GM19468 (cell line): ENCODE measurements around the gene MGMT.

Experiments used
- ATAC-seq: cut with Tn5 transposase; IDR thresholded peaks from one replicate; pipeline ENCODE4 v1.9.1; 2021; ENCODE audit warnings: mild to moderate bottlenecking, moderate library complexity, moderate number of reproducible peaks; ENCODE audit not compliant: unreplicated experiment; ENCODE audit errors: extremely low read depth

The MGMT gene

DNA sequence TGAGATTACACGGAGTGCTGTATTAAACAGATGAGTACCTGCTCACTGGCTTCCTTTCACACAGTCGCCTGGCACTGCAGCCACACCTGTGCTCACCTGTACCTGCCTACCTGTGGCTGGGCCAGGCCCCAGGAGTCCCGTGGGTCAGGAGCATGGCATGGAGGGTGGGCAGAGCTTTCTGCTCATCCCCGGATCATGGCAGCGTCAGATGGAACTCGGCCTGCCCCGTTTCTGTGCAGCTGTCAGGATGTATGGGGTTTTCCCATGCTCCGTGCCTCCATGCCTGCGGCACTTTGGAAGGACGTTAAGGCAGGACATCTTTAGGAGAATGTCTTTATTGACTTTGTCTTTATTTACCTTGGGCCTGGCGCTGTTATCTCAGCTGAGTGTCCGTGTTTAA is 112.2 kb downstream of the MGMT start:
- ATAC-seq, result no peak

DNA sequence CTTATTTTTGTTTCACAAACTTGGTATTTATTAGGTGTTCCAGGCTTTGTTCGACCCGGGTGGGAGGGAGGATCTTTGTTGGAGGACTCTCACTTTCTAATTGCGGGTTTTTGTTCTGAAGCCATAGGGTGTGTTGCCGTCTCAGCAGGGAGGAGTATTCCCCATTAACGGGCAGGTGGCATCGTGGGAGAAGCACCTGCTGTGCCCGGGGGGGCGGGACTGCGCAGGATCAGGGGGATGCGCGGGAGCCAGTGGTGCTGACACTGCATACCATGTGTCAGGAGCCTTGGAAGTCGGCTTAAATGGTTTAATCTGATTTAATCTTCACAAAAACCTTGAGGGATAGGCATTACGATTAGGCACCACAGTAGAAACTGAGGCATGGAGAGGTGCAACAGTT is 113.0 kb downstream of the MGMT start:
- no peak for ATAC-seq

DNA sequence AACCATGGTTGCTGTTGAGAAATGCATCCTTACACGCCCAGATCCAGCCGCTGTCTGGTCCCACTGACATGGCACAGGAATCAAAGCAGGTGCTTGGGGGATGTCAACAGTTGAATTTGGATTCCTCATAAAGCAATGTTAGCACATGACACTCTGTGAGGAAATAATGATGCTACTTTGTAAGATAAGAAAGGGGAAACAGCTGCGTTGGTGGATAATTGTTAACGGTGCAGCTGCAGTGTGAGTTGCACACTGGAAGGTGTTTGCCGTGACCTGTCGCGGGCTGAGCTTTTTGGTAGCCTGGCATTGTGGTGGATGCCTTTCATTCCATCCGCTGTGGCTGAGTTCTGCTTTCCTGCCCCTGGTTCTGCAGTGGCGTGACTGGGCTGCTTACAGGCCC is 113.9 kb downstream of the MGMT start:
- ATAC-seq, result no peak

DNA sequence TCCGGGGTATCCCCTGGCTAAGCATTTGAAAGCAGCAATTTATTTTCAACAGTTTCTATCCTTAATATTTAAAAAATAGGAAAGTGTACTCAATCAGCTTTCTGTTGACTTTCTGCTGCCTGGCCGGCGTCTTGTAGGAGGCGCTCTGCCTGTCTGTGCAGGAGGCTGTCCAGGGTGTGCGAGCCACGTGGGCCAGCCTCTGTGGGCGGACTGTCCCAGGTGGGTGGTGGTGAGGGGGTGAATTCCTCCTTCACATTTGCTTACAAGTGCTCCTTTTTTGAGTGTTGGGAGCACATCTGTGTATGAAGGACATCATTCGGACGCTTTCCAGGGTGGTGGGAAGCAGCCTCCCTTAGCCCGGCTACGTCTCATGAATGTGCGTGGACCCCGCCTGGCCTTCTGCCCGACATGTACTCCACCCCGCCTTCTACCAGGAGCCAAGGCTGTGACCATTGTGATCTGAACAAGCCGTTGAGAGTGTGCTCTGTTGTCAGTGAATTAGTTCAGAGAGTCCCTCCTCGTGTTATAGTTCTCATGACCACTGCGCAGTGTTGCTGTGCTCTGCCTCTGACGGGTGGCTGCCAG is 114.9 kb downstream of the MGMT start:
- no peak for ATAC-seq

DNA sequence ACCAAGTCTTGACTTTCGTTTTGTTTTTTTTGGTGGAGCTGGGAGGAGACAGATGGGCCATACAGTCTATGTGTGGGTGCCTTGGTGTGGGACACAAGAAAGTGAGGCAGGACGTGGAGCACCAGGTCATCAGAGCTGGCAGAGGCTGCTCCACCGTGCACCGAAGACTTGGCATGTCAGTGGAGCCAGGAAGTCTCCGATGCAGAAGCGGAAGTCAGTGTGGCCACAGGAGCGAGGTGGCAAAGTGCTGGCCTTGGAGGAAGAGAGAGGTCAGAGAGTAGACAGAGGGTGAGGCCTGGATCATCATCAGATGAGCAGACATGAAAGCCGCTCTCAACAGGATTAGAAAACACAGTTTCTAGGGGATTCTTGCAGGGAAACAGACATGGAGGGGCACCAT is 116.8 kb downstream of the MGMT start:
- no peak for ATAC-seq

- no peak for ATAC-seq
These were observed 119.9 kb downstream of the MGMT start for GRCh38 chr10:129586898-129587443.

DNA sequence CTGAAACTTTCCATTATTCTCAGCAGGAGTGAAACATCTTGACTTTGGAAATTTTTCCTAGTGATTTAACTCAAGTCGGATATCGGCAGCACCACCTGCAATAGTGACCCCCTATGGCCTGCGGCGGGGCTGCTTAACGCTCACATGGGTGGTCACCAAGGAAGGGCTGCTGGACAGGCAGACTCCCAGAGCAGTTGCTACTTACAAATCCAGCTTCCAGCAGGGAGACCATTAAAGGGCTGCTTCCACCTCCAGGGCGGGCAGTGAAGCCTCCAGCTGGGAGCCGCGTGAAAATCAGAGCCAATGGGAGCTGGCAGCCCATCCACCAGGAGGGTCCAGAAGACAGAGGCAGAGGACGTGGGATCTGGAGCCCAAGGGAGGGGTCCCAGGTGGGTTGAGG is 122.5 kb downstream of the MGMT start:
- no peak for ATAC-seq

GRCh38 chr10:129593953-129594352 is 126.9 kb downstream of the MGMT start:
- no peak for ATAC-seq

- no peak for ATAC-seq
These were observed 127.8 kb downstream of the MGMT start for GRCh38 chr10:129594811-129595210.

GRCh38 chr10:129598413-129598812 is 131.4 kb downstream of the MGMT start:
- ATAC-seq, result no peak

DNA sequence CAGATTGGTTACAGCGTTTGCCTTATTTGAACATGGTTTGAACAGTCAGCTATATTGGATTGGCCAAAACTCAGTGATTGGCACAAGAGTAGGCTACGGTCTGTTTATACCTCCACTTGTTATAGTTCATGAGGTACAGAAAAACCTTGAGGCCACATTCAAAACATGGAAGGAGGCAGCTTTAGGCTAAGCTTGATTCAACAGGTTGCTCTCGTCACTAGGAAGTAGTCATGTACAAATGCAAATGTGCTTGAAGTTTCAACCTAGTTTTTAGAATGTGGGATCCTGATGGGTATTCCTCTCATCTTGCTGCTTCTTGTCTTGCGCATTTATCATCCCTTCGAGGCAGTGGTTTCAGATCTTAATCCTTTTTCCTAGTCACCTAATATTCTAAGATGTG is 132.1 kb downstream of the MGMT start:
- no peak for ATAC-seq

DNA sequence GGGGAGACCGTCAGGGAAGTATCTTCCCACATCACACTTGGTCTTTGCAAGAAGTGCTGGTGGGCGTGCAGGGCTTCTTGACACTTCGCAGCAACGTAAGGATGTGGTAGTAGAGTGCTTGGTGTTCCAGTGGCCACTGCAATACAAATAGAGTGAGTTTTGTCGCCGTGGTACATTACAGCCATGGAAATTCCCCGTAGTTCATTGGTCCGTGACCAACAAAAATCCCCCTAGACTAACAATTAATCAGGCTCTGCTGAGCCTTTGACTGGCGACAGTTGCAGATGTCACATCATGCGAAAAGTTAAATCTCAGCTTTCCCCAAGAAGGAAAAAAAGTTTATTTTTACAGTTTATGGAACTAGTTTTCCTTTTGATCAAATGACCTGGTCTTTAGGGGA is 134.7 kb downstream of the MGMT start:
- no peak for ATAC-seq

- no peak for ATAC-seq
These were observed 136.0 kb downstream of the MGMT start for GRCh38 chr10:129602938-129603535.

GRCh38 chr10:129604333-129605032 is 137.4 kb downstream of the MGMT start:
- ATAC-seq, result no peak

GRCh38 chr10:129605266-129605985 is 138.4 kb downstream of the MGMT start:
- no peak for ATAC-seq

GRCh38 chr10:129605986-129606518 is 139.0 kb downstream of the MGMT start:
- no peak for ATAC-seq

DNA sequence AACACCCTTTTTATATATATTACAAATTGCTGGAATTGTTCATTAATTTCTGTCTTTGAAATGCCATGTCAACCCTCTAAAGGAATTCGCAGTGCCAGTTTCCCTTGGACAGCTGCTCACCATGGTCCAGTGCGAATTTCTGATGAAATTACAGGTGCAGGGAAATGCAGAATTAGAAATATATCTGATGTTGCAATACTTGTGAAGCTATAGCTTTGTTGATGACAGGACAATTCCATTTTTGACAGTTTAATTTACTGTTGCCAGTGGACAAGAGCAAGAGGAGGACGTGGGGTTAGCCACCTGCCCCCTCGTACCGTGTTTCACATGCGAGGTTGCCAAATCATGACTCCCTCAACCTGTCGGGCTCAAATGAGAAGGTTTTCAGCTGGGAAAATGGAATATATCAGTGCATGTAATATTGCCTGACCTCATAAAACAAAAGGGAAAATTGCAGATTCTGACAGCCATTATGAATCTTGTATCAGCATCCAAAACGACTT is 140.6 kb downstream of the MGMT start:
- ATAC-seq, result no peak

DNA sequence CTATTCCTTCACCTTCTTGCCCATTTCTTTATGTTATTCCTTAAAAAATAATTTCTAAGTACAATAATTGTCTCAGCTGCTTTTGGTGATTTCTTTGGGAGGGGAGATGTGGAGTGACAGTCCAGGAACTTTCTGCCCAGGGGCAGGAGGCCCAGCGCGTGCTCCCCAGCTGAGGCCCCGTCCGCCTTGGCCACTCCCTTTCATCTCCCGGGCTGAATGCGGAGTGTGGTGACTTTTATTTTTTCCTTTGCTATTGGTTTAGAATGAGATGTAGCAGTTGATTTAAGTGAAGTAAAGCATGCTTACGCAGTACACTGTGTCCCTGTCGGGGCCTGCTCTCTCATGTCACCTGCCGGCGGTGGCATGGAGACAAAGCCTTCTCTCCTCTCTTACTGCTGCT is 141.6 kb downstream of the MGMT start:
- no peak for ATAC-seq

DNA sequence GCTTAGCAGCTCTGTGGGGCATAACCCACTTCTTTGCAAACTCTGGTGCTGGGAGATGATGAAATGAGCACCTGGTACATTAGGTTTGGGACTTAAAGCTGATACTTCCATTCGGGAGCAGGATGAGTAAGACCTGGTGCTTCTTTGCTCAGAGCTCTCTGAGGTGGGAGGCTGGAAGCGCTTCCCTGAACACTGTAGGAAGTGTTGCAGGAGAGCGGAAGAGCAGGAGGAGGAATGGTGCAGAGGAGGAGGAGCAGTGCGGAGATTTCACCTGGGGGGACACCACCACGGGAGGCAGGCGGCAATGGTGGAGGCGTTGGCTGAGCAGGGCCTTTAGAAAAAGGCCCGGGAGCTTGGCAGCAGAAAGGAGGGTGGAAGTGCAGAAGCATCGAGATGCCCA is 142.5 kb downstream of the MGMT start:
- ATAC-seq, result no peak

- no peak for ATAC-seq
These were observed 145.6 kb downstream of the MGMT start for GRCh38 chr10:129612481-129613109.
